Stimulated activated CD4-positive, alpha-beta T cell treated with anti-CD3 and anti-CD28 coated beads, Interleukin-1b, Interleukin-23, amount 100 ng/mL, for 1 hour (primary cell): ENCODE measurements around the gene PELI2.

Experiments used
- DNase-seq, 2 donors: peaks; one replicate each; pipeline ENCODE4 v3.0.0-alpha.2; 2020; ENCODE audit warnings: low read depth in 2 of 2

Gene PELI2

GRCh38 chr14:56244138-56244789 lies 126.1 kb downstream of the PELI2 start:
- no peak for DNase-seq

- no peak for DNase-seq
Observed at GRCh38 chr14:56247495-56248200, 129.4 kb downstream of the PELI2 start.

GRCh38 chr14:56248442-56248841 lies 130.2 kb downstream of the PELI2 start:
- DNase-seq: no peak

- no peak for DNase-seq
Observed at GRCh38 chr14:56261046-56261445, 142.8 kb downstream of the PELI2 start.

GRCh38 chr14:56262530-56262929 lies 144.3 kb downstream of the PELI2 start:
- no peak for DNase-seq

- no peak for DNase-seq
Observed at GRCh38 chr14:56268039-56268438, 149.8 kb downstream of the PELI2 start.

- no peak for DNase-seq
Observed at GRCh38 chr14:56268673-56269072, 150.5 kb downstream of the PELI2 start.

GRCh38 chr14:56270921-56271320 lies 152.7 kb downstream of the PELI2 start:
- no peak for DNase-seq

- no peak for DNase-seq
Observed at GRCh38 chr14:56271970-56272369, 153.8 kb downstream of the PELI2 start.

- DNase-seq: no peak
Observed at GRCh38 chr14:56273155-56273554, 154.9 kb downstream of the PELI2 start.

GRCh38 chr14:56273951-56274350 lies 155.7 kb downstream of the PELI2 start:
- DNase-seq: no peak

GRCh38 chr14:56274556-56274955 lies 156.3 kb downstream of the PELI2 start:
- no peak for DNase-seq

GRCh38 chr14:56276108-56276507 lies 157.9 kb downstream of the PELI2 start:
- no peak for DNase-seq

GRCh38 chr14:56278383-56278782 lies 160.2 kb downstream of the PELI2 start:
- DNase-seq: no peak

GRCh38 chr14:56280843-56281242 lies 162.6 kb downstream of the PELI2 start:
- no peak for DNase-seq

- no peak for DNase-seq
Observed at GRCh38 chr14:56282179-56282578, 164.0 kb downstream of the PELI2 start.

- no peak for DNase-seq
Observed at GRCh38 chr14:56284641-56285040, 166.4 kb downstream of the PELI2 start.

- no peak for DNase-seq
Observed at GRCh38 chr14:56289155-56289554, 170.9 kb downstream of the PELI2 start.

- no peak for DNase-seq
Observed at GRCh38 chr14:56290195-56290594, 172.0 kb downstream of the PELI2 start.

- no peak for DNase-seq
Observed at GRCh38 chr14:56292970-56293369, 174.8 kb downstream of the PELI2 start.

- DNase-seq: no peak
Observed at GRCh38 chr14:56293506-56293905, 175.3 kb downstream of the PELI2 start.

GRCh38 chr14:56294128-56294527 lies 175.9 kb downstream of the PELI2 start:
- DNase-seq: no peak

- no peak for DNase-seq
Observed at GRCh38 chr14:56295743-56296142, 177.5 kb downstream of the PELI2 start.

- no peak for DNase-seq
Observed at GRCh38 chr14:56297449-56297848, 179.2 kb downstream of the PELI2 start.
